GM18867 (cell line): ENCODE data around the gene NANS.
A peak's percentile ranks its signal among the peaks of the same experiment; 100 is the strongest.
"Not testable (repeated sequence)": the region's sequence is repeated elsewhere in the genome, so short reads cannot be mapped to it uniquely, and the experiment has no call there.

Experiments
- ATAC-seq: cut with Tn5 transposase; IDR thresholded peaks from one replicate; pipeline ENCODE4 v1.9.1; 2021; ENCODE audit warnings: mild to moderate bottlenecking, moderate library complexity; ENCODE audit not compliant: unreplicated experiment

Gene NANS

GRCh38 chr9:98099346-98099745, 42.8 kb downstream of the NANS start:
- no peak for ATAC-seq

- no peak for ATAC-seq
Observed at GRCh38 chr9:98099898-98100297, 43.4 kb downstream of the NANS start.

GRCh38 chr9:98100456-98100855, 43.9 kb downstream of the NANS start:
- no peak for ATAC-seq

- ATAC-seq = no peak
Observed at GRCh38 chr9:98101416-98101815, 44.9 kb downstream of the NANS start.

- peak; percentile 96 for ATAC-seq
Observed at GRCh38 chr9:98101868-98102273, 45.3 kb downstream of the NANS start.

- ATAC-seq = no peak
Observed at GRCh38 chr9:98104445-98104881, 47.9 kb downstream of the NANS start.

- ATAC-seq = no peak
Observed at GRCh38 chr9:98105006-98105405, 48.5 kb downstream of the NANS start.

- peak; percentile 15 for ATAC-seq
Observed at GRCh38 chr9:98107926-98108325, 51.4 kb downstream of the NANS start.

GRCh38 chr9:98108531-98109031, 52.0 kb downstream of the NANS start:
- peak; percentile 80 for ATAC-seq

GRCh38 chr9:98109052-98109451, 52.5 kb downstream of the NANS start:
- ATAC-seq = no peak

GRCh38 chr9:98117097-98117496, 60.6 kb downstream of the NANS start:
- not testable (repeated sequence) for ATAC-seq

GRCh38 chr9:98117984-98118639, 61.6 kb downstream of the NANS start:
- ATAC-seq = peak; percentile 59

GRCh38 chr9:98118640-98119601, 62.4 kb downstream of the NANS start, which contains the start of gene TRIM14:
Gene TRIM14, minus strand, starts transcription at chr9:98119222. Its CDS starts 34 bp downstream, at chr9:98119188.
- peak; percentile 63 for ATAC-seq

- ATAC-seq = no peak
Observed at GRCh38 chr9:98120476-98120875, 63.9 kb downstream of the NANS start.

GRCh38 chr9:98121058-98121457, 64.5 kb downstream of the NANS start:
- no peak for ATAC-seq

- not testable (repeated sequence) for ATAC-seq
Observed at GRCh38 chr9:98124091-98124490, 67.6 kb downstream of the NANS start.

- ATAC-seq = no peak
Observed at GRCh38 chr9:98124637-98125426, 68.3 kb downstream of the NANS start.

GRCh38 chr9:98127226-98127625, 70.7 kb downstream of the NANS start:
- ATAC-seq = no peak

GRCh38 chr9:98128316-98128715, 71.8 kb downstream of the NANS start:
- no peak for ATAC-seq

- ATAC-seq = peak; percentile 78
Observed at GRCh38 chr9:98129451-98129881, 72.9 kb downstream of the NANS start.

- not testable (repeated sequence) for ATAC-seq
Observed at GRCh38 chr9:98130060-98130459, 73.5 kb downstream of the NANS start.
